Activated gamma-delta T cell treated with Interleukin-2 at 50 U/mL for 16 hours (primary cell): ENCODE results near the gene DOCK1.

Source experiments
- DNase-seq: peaks from one replicate; pipeline ENCODE4 v3.0.0-alpha.2; 2020

Gene DOCK1

GRCh38 chr10:127411062-127411461, 505.8 kb downstream of the DOCK1 start:
- no peak for DNase-seq

- no peak for DNase-seq
These were observed 508.1 kb downstream of the DOCK1 start for GRCh38 chr10:127413326-127413725.

- no peak for DNase-seq
These were observed 508.8 kb downstream of the DOCK1 start for GRCh38 chr10:127414024-127414423.

GRCh38 chr10:127415116-127415515, 509.9 kb downstream of the DOCK1 start:
- DNase-seq, result no peak

GRCh38 chr10:127415901-127416581, 510.8 kb downstream of the DOCK1 start:
- DNase-seq, result no peak

GRCh38 chr10:127417031-127417430, 511.8 kb downstream of the DOCK1 start:
- DNase-seq, result no peak

- no peak for DNase-seq
These were observed 512.6 kb downstream of the DOCK1 start for GRCh38 chr10:127417686-127418401.

GRCh38 chr10:127418536-127419168, 513.4 kb downstream of the DOCK1 start:
- DNase-seq, result no peak

GRCh38 chr10:127420138-127420684, 515.0 kb downstream of the DOCK1 start:
- no peak for DNase-seq

- no peak for DNase-seq
These were observed 518.1 kb downstream of the DOCK1 start for GRCh38 chr10:127423218-127423915.

- no peak for DNase-seq
These were observed 519.5 kb downstream of the DOCK1 start for GRCh38 chr10:127424594-127425264.

- no peak for DNase-seq
These were observed 521.5 kb downstream of the DOCK1 start for GRCh38 chr10:127426746-127427145.

GRCh38 chr10:127427926-127428325, 522.7 kb downstream of the DOCK1 start:
- DNase-seq, result no peak

- no peak for DNase-seq
These were observed 523.3 kb downstream of the DOCK1 start for GRCh38 chr10:127428385-127428980.

GRCh38 chr10:127429601-127430312, 524.5 kb downstream of the DOCK1 start:
- DNase-seq, result no peak

GRCh38 chr10:127431525-127431924, 526.3 kb downstream of the DOCK1 start:
- no peak for DNase-seq

- DNase-seq, result no peak
These were observed 528.8 kb downstream of the DOCK1 start for GRCh38 chr10:127434006-127434405.

GRCh38 chr10:127435246-127435645, 530.0 kb downstream of the DOCK1 start:
- no peak for DNase-seq

GRCh38 chr10:127440371-127440770, 535.1 kb downstream of the DOCK1 start:
- DNase-seq, result no peak

GRCh38 chr10:127441350-127442219, 536.4 kb downstream of the DOCK1 start:
- no peak for DNase-seq

GRCh38 chr10:127442220-127442525, 536.9 kb downstream of the DOCK1 start:
- no peak for DNase-seq
